HG02885 (cell line): ENCODE data around the gene TMED9.
"Not testable (repeated sequence)": the region's sequence is repeated elsewhere in the genome, so short reads cannot be mapped to it uniquely, and the experiment has no call there.

Source experiments
- ATAC-seq: cut with Tn5 transposase; IDR thresholded peaks from one replicate; pipeline ENCODE4 v1.9.1; 2021; ENCODE audit warnings: mild to moderate bottlenecking; ENCODE audit not compliant: unreplicated experiment, poor library complexity

Gene TMED9

GRCh38 chr5:177592010-177592834, at the start of gene TMED9:
TMED9 (plus strand) TSS chr5:177592203; CDS start chr5:177592215, 12 bp downstream.
- ATAC-seq, result peak; percentile 93

- ATAC-seq, result no peak
These were observed 49.1 kb upstream of the TMED9 start for GRCh38 chr5:177542816-177543465.

GRCh38 chr5:177545487-177546257, 46.3 kb upstream of the TMED9 start:
- no peak for ATAC-seq

GRCh38 chr5:177546258-177546741, 45.7 kb upstream of the TMED9 start:
- ATAC-seq, result no peak

GRCh38 chr5:177547736-177548135, 44.3 kb upstream of the TMED9 start:
- ATAC-seq, result no peak

- no peak for ATAC-seq
These were observed 43.5 kb upstream of the TMED9 start for GRCh38 chr5:177548495-177548894.

GRCh38 chr5:177550122-177550521, 41.9 kb upstream of the TMED9 start:
- ATAC-seq, result no peak

GRCh38 chr5:177552839-177553455, 39.1 kb upstream of the TMED9 start:
- no peak for ATAC-seq

GRCh38 chr5:177553671-177554429, 38.2 kb upstream of the TMED9 start:
- ATAC-seq, result peak; percentile 50

GRCh38 chr5:177554474-177555111, 37.4 kb upstream of the TMED9 start, which contains the start of gene FAM193B:
FAM193B (minus strand) TSS chr5:177554563; CDS start chr5:177554458, 105 bp downstream.
- peak; percentile 92 for ATAC-seq

GRCh38 chr5:177555228-177555627, 36.8 kb upstream of the TMED9 start:
- ATAC-seq, result no peak

GRCh38 chr5:177555665-177556064, 36.3 kb upstream of the TMED9 start:
- no peak for ATAC-seq

- no peak for ATAC-seq
These were observed 34.9 kb upstream of the TMED9 start for GRCh38 chr5:177557041-177557647.

GRCh38 chr5:177557796-177558195, 34.2 kb upstream of the TMED9 start:
- ATAC-seq, result no peak

- ATAC-seq, result not testable (repeated sequence)
These were observed 32.5 kb upstream of the TMED9 start for GRCh38 chr5:177559446-177559941.

GRCh38 chr5:177565046-177565445, 27.0 kb upstream of the TMED9 start:
- no peak for ATAC-seq

GRCh38 chr5:177568326-177568725, 23.7 kb upstream of the TMED9 start:
- no peak for ATAC-seq

GRCh38 chr5:177569894-177570293, 22.1 kb upstream of the TMED9 start:
- ATAC-seq, result no peak
